H1 (cell line): Measurements from ENCODE around the gene FGF1. TPM values are rescaled to one million over a fixed set of nuclear protein-coding genes. Genes with fewer than 3 reads are reported as not detected.

Experiments
- CBX5 ChIP-seq: fragments of 300-800, 300-1000 bp; sonication (generic); IDR thresholded peaks from 2 replicates; pipeline ENCODE4 v1.7.1; 2016; ENCODE audit warnings: antibody characterized with exemption, low read length, low read depth
- CTCF ChIP-seq, 3 experiments: IDR thresholded peaks; 1 replicate in 2 of 3; 2 replicates in 1 of 3; pipeline versions ENCODE4 v1.5.1 to v1.6.1; 2011; ENCODE audit warnings: low read length in 3 of 3, mild to moderate bottlenecking in 3 of 3, inconsistent platforms in 2 of 3, low read depth in 1 of 3, moderate library complexity in 1 of 3; ENCODE audit not compliant: insufficient read depth in 1 of 3; ENCODE audit errors: control extremely low read depth in 1 of 3
- MAX ChIP-seq: IDR thresholded peaks from 2 replicates; pipeline ENCODE4 v1.6.1; 2012; ENCODE audit warnings: inconsistent platforms
- SIRT6 ChIP-seq: IDR thresholded peaks from one replicate; pipeline ENCODE4 v1.7.1; 2012; ENCODE audit warnings: low read length, inconsistent platforms
- SP4 ChIP-seq: IDR thresholded peaks from 2 replicates; pipeline ENCODE4 v1.6.1; 2012; ENCODE audit warnings: low read length, inconsistent platforms
- TAF1 ChIP-seq: IDR thresholded peaks from 2 replicates; pipeline ENCODE4 v1.6.1; 2011; ENCODE audit warnings: mild to moderate bottlenecking, low read depth, low read length
- TBP ChIP-seq: IDR thresholded peaks from 2 replicates; pipeline ENCODE4 v1.6.1; 2011; ENCODE audit warnings: low read depth, low read length, improper control_type of control experiment
- polyA plus RNA-seq, 7 experiments: library from polyadenylated mRNA; depleted of rRNA in 3 of 7; stranded (reverse) in 5 of 7; unstranded in 2 of 7; fragments of >200 nt in 5 of 7; fragments of 200-250 nt in 2 of 7; gene quantifications; 1 replicate in 5 of 7; 2 replicates in 1 of 7; 4 replicates in 1 of 7; pipeline versions ENCODE4 v1.2.1 to v1.2.3, GENCODE V29; 2011 to 2013; ENCODE audit warnings: missing spikeins in 2 of 7, mixed read lengths in 2 of 7
- total RNA-seq: library from RNA; stranded (reverse); fragmentation: NEBNext Ultra II Directional; extraction: Animal tissue kit (Norgen Biotek cat#: 25700); gene quantifications from 2 replicates; pipeline ENCODE4 v1.2.1, GENCODE V29; 2021

Gene FGF1
- total and polyA plus RNA-seq, 2 of the 8 experiments (the other 6 are each of a cell fraction or from before 2014, with no cell fraction given), result 0.30 to 0.50 TPM

- TF ChIP-seq TBP (no peak), SIRT6 (no peak), TAF1 (no peak), SP4 (no peak), CBX5 (no peak), CTCF (IDR thresholded peaks at IDR 0.05; ENCODE audit: control extremely low read depth in 1 of 3, insufficient read depth in 1 of 3, low read depth in 1 of 3, low read length in 3 of 3) (no peak), MAX (no peak)
These were observed 124.3 kb downstream of the FGF1 start (continued) for GRCh38 chr5:142561486-142562097.
